ENCODE data around the gene RAB11B. TPM values are rescaled to one million over a fixed set of nuclear protein-coding genes. Genes with fewer than 3 reads are reported as not detected.
"Not testable (repeated sequence)": the region's sequence is repeated elsewhere in the genome, so short reads cannot be mapped to it uniquely, and the experiment has no call there.

Gene RAB11B
- total and polyA plus RNA-seq, 9 of the 15 experiments (the other 6 are each of a cell fraction or from before 2014, with no cell fraction given), result 0.74 to 71.0 (median 13.8) TPM

DNA sequence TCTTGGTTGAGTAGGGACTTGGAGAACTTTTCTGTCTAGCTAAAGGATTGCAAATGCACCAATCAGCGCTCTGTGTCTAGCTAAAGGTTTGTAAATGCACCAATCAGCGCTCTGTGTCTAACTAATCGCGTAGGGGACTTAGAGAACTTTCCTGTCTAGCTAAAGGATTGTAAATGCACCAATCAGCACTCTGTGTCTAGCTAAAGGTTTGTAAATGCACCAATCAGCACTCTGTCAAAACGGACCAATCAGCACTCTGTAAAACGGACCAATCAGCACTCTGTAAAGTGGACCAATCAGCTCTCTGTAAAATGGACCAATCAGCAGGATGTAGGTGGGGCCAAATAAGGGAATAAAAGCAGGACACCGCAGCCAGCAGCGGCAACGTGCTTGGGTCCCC, 3.7 kb upstream of the RAB11B start:
- CTCF ChIA-PET (ENCODE audit: low intra/inter-chr PET ratio); H3K4me3 ChIP-seq; H3K27ac ChIP-seq (ENCODE audit: extremely low read depth, low read depth, low read length); intact Hi-C loops (cut with micrococcal nuclease); H4K20me1 ChIP-seq (replicated peaks; ENCODE audit: control insufficient read depth, insufficient read depth, low read length); in situ Hi-C loops (cut with MboI); H3K9ac ChIP-seq (ENCODE audit: insufficient read depth in 1 of 2, low read depth in 2 of 2, low read length in 2 of 2); ATAC-seq; H3K9me3 ChIP-seq (replicated peaks; ENCODE audit: control insufficient read depth, insufficient read depth, low read depth, low read length); H3K4me2 ChIP-seq (ENCODE audit: insufficient read depth, low read length); H3K27me3 ChIP-seq (ENCODE audit: control insufficient read depth in 2 of 2, insufficient read depth in 2 of 2, low read length in 2 of 2); DNase-seq (ENCODE audit: extremely low read depth in 1 of 4, low spot score in 3 of 4); H2AFZ ChIP-seq (ENCODE audit: low read depth, low read length); FAIRE-seq; BruUV-seq (replicated peaks); H3K36me3 ChIP-seq (ENCODE audit: control insufficient read depth, insufficient read depth, low read length); H3K9me1 ChIP-seq (ENCODE audit: control insufficient read depth, insufficient read depth, low read length): not testable (repeated sequence)
- TF ChIP-seq C11orf30 (IDR thresholded peaks at IDR 0.05; ENCODE audit: low read depth) (peak; percentile 65), ASH1L (IDR thresholded peaks at IDR 0.05; ENCODE audit: borderline replicate concordance, low read depth, partially characterized antibody) (peak; percentile 74), NFYB (IDR thresholded peaks at IDR 0.05; ENCODE audit: extremely low read depth, insufficient read length) (peak; percentile 64), RBM25 (IDR thresholded peaks at IDR 0.05; ENCODE audit: low read depth, low read length, severe bottlenecking) (peak; percentile 16), MAFG (tag; conservative IDR thresholded peaks at IDR 0.05) (0 out of 2 replicates have a peak, but pooled peaks have one; percentile 34), CC2D1A (IDR thresholded peaks at IDR 0.05) (peak; percentile 46; the same call in 1 of the 2 replicates), ZNF316 (IDR thresholded peaks at IDR 0.05) (peak; percentile 86)
- TF ChIP-seq, protein P1, sequence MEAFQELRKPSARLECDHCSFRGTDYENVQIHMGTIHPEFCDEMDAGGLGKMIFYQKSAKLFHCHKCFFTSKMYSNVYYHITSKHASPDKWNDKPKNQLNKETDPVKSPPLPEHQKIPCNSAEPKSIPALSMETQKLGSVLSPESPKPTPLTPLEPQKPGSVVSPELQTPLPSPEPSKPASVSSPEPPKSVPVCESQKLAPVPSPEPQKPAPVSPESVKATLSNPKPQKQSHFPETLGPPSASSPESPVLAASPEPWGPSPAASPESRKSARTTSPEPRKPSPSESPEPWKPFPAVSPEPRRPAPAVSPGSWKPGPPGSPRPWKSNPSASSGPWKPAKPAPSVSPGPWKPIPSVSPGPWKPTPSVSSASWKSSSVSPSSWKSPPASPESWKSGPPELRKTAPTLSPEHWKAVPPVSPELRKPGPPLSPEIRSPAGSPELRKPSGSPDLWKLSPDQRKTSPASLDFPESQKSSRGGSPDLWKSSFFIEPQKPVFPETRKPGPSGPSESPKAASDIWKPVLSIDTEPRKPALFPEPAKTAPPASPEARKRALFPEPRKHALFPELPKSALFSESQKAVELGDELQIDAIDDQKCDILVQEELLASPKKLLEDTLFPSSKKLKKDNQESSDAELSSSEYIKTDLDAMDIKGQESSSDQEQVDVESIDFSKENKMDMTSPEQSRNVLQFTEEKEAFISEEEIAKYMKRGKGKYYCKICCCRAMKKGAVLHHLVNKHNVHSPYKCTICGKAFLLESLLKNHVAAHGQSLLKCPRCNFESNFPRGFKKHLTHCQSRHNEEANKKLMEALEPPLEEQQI (IDR thresholded peaks at IDR 0.05), result peak; percentile 53; the same call in 1 of the 2 replicates
- Histone ChIP-seq H3K4me1 (replicated peaks in 1 of 2; ENCODE audit: control insufficient read depth in 2 of 2, insufficient read depth in 2 of 2, low read length in 2 of 2) (peaks cover 12 to 17% of the 10 kb centered on the region in 2 experiments; a peak in 4 of 5 replicates), H3K79me2 (ENCODE audit: control insufficient read depth, insufficient read depth, low read length) (peaks cover 14% of the 10 kb centered on the region)
- 64% methylated on average over 7 of the region's 9 CpGs for WGBS (ENCODE audit: insufficient coverage, low coverage, missing lambda C conversion rate)
- POLR2A ChIA-PET, result interaction anchor here (0.7 to 1.3 kb wide), 4 partner anchors 15 to 53 kb away, joined by 3 to 4 read pairs (median 4); no protein-coding TSS in a partner anchor

Data from K562 (cell line).